ENCODE measurements around the gene USP7. TPM values are rescaled to one million over a fixed set of nuclear protein-coding genes. Genes with fewer than 3 reads are reported as not detected.

USP7 gene
- polyA plus RNA-seq, 1 experiment = 17.2 TPM

- no peak overlapping the region for H3K4me3 ChIP-seq (ENCODE audit: low read depth, low read length)
- TF ChIP-seq, protein P1, sequence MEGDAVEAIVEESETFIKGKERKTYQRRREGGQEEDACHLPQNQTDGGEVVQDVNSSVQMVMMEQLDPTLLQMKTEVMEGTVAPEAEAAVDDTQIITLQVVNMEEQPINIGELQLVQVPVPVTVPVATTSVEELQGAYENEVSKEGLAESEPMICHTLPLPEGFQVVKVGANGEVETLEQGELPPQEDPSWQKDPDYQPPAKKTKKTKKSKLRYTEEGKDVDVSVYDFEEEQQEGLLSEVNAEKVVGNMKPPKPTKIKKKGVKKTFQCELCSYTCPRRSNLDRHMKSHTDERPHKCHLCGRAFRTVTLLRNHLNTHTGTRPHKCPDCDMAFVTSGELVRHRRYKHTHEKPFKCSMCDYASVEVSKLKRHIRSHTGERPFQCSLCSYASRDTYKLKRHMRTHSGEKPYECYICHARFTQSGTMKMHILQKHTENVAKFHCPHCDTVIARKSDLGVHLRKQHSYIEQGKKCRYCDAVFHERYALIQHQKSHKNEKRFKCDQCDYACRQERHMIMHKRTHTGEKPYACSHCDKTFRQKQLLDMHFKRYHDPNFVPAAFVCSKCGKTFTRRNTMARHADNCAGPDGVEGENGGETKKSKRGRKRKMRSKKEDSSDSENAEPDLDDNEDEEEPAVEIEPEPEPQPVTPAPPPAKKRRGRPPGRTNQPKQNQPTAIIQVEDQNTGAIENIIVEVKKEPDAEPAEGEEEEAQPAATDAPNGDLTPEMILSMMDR (IDR thresholded peaks at IDR 0.05; ENCODE audit: insufficient read depth, low read depth, low read length) = no peak
- peaks cover 31% of the 10 kb centered on the region for H3K36me3 ChIP-seq (ENCODE audit: control insufficient read depth, insufficient read depth, low read length)
- ChIA-PET POLR2A (no interaction called here), CTCF (interaction anchor here (1.0 to 1.5 kb wide), 4 partner anchors 8 to 115 kb away, joined by 3 to 5 read pairs (median 4); no protein-coding TSS in a partner anchor)
- DNase-seq (ENCODE audit: low read depth) = no peak
- no peaks in the 10 kb centered on the region for H3K27me3 ChIP-seq (ENCODE audit: control insufficient read depth, insufficient read depth, low read length)
Measured at GRCh38 chr16:8893426-8893825, 70.3 kb downstream of the USP7 start.

- H3K36me3 ChIP-seq (ENCODE audit: control insufficient read depth, insufficient read depth, low read length) = peaks cover 25% of the 10 kb centered on the region
- ChIA-PET POLR2A (interaction anchor here (0.8 kb wide), 1 partner anchor 155 kb away, joined by 4 read pairs; no protein-coding TSS in a partner anchor), CTCF (interaction anchor here (0.7 to 1.5 kb wide), 3 partner anchors 9 to 116 kb away, joined by 3 to 5 read pairs (median 4); no protein-coding TSS in a partner anchor)
- TF ChIP-seq, protein P1 (IDR thresholded peaks at IDR 0.05; ENCODE audit: insufficient read depth, low read depth, low read length) = no peak
- no peak for DNase-seq (ENCODE audit: low read depth)
- H3K4me3 ChIP-seq (ENCODE audit: low read depth, low read length) = no peak overlapping the region
- no peaks in the 10 kb centered on the region for H3K27me3 ChIP-seq (ENCODE audit: control insufficient read depth, insufficient read depth, low read length)
Measured at GRCh38 chr16:8892101-8892575, 71.6 kb downstream of the USP7 start.

GRCh38 chr16:8890549-8890921 lies 73.2 kb downstream of the USP7 start:
- DNase-seq (ENCODE audit: low read depth) = no peak
- H3K4me3 ChIP-seq (ENCODE audit: low read depth, low read length) = no peak overlapping the region
- ChIA-PET CTCF (interaction anchor here (0.5 to 2.9 kb wide), 6 partner anchors 9 to 230 kb away, joined by 3 to 6 read pairs (median 3); no protein-coding TSS in a partner anchor), POLR2A (no interaction called here)
- peaks cover 20% of the 10 kb centered on the region for H3K36me3 ChIP-seq (ENCODE audit: control insufficient read depth, insufficient read depth, low read length)
- H3K27me3 ChIP-seq (ENCODE audit: control insufficient read depth, insufficient read depth, low read length) = no peaks in the 10 kb centered on the region
- TF ChIP-seq, protein P1 (IDR thresholded peaks at IDR 0.05; ENCODE audit: insufficient read depth, low read depth, low read length) = no peak

DNA sequence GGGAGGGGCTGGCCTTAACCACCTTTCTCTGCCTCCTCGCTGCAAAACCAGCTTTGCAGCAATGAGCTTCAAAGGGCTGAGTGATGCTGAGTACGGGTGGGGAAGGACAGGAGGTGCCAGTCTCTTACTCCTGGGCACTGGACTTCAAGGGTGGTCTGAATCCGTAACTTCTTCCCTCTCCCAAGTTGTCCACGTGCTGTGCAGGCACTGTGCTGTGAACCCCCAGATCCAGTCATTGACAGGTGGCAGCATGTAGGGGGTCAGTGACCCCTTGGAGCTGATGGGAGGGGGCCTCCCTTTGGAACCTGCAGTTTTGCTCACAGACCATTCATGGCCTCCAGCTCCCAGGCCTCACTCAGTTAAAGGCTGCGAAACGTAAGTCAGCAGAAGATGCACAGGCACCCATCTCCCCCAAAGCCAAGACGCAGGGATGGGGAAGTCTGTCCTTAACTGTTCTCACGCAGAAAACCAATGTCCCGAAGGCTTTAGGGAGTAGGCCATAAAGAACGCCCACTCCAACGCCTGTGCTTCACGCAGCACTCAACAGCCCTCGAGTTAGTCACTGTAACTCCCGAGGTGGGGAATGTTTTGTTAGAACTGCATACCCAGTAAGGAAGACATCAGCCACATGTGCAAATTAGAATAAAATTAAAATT lies 73.7 kb downstream of the USP7 start:
- TF ChIP-seq, protein P1 (IDR thresholded peaks at IDR 0.05; ENCODE audit: insufficient read depth, low read depth, low read length) = no peak
- no peaks in the 10 kb centered on the region for H3K27me3 ChIP-seq (ENCODE audit: control insufficient read depth, insufficient read depth, low read length)
- POLR2A ChIA-PET = no interaction called here
- CTCF ChIA-PET = interaction anchor here (0.8 to 2.9 kb wide), 3 partner anchors 9 to 229 kb away, joined by 3 to 6 read pairs (median 5); no protein-coding TSS in a partner anchor
- peaks cover 18% of the 10 kb centered on the region for H3K36me3 ChIP-seq (ENCODE audit: control insufficient read depth, insufficient read depth, low read length)
- no peak for DNase-seq (ENCODE audit: low read depth)
- H3K4me3 ChIP-seq (ENCODE audit: low read depth, low read length) = no peak overlapping the region

DNA sequence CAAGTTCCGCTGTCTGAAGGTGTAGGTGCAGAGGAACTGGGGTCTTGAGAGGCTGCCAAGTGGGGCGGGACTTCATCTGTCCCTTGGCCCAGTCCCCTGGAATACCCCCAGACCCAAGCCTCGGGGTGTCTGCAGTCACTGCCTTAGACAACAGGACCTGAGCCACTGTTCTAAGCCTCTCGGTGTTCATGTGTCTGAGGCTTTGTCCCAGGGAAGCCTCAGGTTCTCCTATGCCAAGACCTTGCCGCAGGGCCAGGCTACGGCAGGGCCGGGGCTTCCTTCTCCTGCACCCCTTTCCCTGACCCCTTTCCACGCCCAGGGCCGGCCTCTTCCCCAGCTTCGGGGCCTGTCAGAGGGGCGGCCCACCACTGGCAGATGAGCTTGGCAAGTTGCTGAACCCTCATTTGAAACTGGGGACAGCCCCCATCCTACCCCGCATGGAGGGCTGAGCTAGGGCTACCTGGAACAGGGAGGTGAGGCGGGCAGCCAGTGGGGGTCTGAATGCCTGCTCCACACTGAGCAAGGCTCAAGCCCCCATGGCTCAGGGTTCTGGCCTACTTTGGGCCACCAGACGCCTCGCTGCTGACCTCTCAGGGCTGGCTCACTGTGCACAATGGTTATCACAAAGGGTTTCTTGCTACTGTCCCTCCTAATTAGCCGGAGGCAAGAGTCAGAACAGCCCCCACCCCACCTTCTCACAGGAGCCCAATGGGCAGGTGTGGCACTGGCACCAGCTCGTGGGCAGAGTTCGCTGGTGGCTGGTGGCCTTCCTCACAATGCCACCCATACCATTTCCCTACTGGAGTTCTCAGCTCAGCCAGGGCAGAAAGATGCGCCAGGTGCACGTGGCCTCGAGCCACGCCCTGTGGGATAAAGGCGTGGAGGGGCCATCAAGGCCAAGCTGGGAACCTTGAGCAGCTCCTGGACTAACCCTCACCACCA lies 74.5 kb downstream of the USP7 start:
- TF ChIP-seq, protein P1 (IDR thresholded peaks at IDR 0.05; ENCODE audit: insufficient read depth, low read depth, low read length) = no peak
- ChIA-PET CTCF (interaction anchor here (0.9 to 2.9 kb wide), 3 partner anchors 14 to 321 kb away, joined by 3 to 6 read pairs (median 3); no protein-coding TSS in a partner anchor), POLR2A (no interaction called here)
- no peak overlapping the region for H3K4me3 ChIP-seq (ENCODE audit: low read depth, low read length)
- no peaks in the 10 kb centered on the region for H3K27me3 ChIP-seq (ENCODE audit: control insufficient read depth, insufficient read depth, low read length)
- peaks cover 13% of the 10 kb centered on the region for H3K36me3 ChIP-seq (ENCODE audit: control insufficient read depth, insufficient read depth, low read length)
- DNase-seq (ENCODE audit: low read depth) = no peak
